ENCODE measurements around the gene ANAPC2.

ANAPC2 gene

GRCh38 chr9:137226338-137227053 lies 38.1 kb upstream of the ANAPC2 start:
- DNase-seq = no peak

GRCh38 chr9:137225699-137226331 lies 37.5 kb upstream of the ANAPC2 start:
- DNase-seq = no peak

GRCh38 chr9:137224830-137225694 lies 36.7 kb upstream of the ANAPC2 start, which contains the start of gene CYSRT1:
CYSRT1 (plus strand) TSS chr9:137225174; CDS start chr9:137225622, 448 bp downstream.
- DNase-seq = no peak

- DNase-seq = peak; percentile 99
Measured at GRCh38 chr9:137223078-137223970, 35.0 kb upstream of the ANAPC2 start.

- DNase-seq = peak in 1 of 2 experiments; percentile 27
Measured at GRCh38 chr9:137222190-137223077, 34.1 kb upstream of the ANAPC2 start, which contains the start of gene RNF208. RNF208 (minus strand) TSS chr9:137222240; CDS start chr9:137221212, 1,028 bp downstream.

- peak in 1 of 2 experiments; percentile 29 for DNase-seq
Measured at GRCh38 chr9:137221506-137222111, 33.2 kb upstream of the ANAPC2 start.

- DNase-seq = no peak
Measured at GRCh38 chr9:137221095-137221505, 32.7 kb upstream of the ANAPC2 start.

- no peak for DNase-seq
Measured at GRCh38 chr9:137220317-137221094, 32.1 kb upstream of the ANAPC2 start.

GRCh38 chr9:137219757-137220316 lies 31.5 kb upstream of the ANAPC2 start:
- DNase-seq = no peak

GRCh38 chr9:137218754-137219271 lies 30.5 kb upstream of the ANAPC2 start:
- DNase-seq = no peak

GRCh38 chr9:137218212-137218753 lies 29.9 kb upstream of the ANAPC2 start:
- no peak for DNase-seq

- no peak for DNase-seq
Measured at GRCh38 chr9:137217276-137218211, 29.2 kb upstream of the ANAPC2 start.

GRCh38 chr9:137216188-137216965 lies 28.0 kb upstream of the ANAPC2 start:
- no peak for DNase-seq

- DNase-seq = no peak
Measured at GRCh38 chr9:137215196-137215986, 27.0 kb upstream of the ANAPC2 start.

- DNase-seq = no peak
Measured at GRCh38 chr9:137214620-137215019, 26.3 kb upstream of the ANAPC2 start.
